ENCODE results near the gene NFIA. TPM values are rescaled to one million over a fixed set of nuclear protein-coding genes. Genes with fewer than 3 reads are reported as not detected.

NFIA gene
- total and polyA plus RNA-seq, 2 donors (not counting 1 experiment from before 2014, with no cell fraction given), result 5.4 to 11.0 TPM

- no peaks in the 10 kb centered on the region for H3K36me3 ChIP-seq (ENCODE audit: control insufficient read depth, insufficient read depth, low read length)
- no peak overlapping the region for H3K27ac ChIP-seq (ENCODE audit: insufficient read depth, low read length)
- no peaks in the 10 kb centered on the region for H4K20me1 ChIP-seq (ENCODE audit: control insufficient read depth, extremely low read depth, insufficient read depth, low read length)
- no peak overlapping the region for H3K4me3 ChIP-seq (replicated peaks in 1 of 4; ENCODE audit: control extremely low read depth in 1 of 4, insufficient read depth in 1 of 4, low read depth in 3 of 4, low read length in 4 of 4)
- no peak for TF ChIP-seq CTCF (conservative IDR thresholded peaks at IDR 0.05 in 1 of 2, IDR thresholded peaks at IDR 0.05 in 1 of 2; ENCODE audit: low read depth in 1 of 2, low read length in 2 of 2)
- no peak for TF ChIP-seq EZH2 (IDR thresholded peaks at IDR 0.05; ENCODE audit: low read length, missing control alignments)
- peaks cover under 1% of the 10 kb centered on the region for H3K27me3 ChIP-seq (ENCODE audit: control insufficient read depth, insufficient read depth, low read length)
- no peaks in the 10 kb centered on the region for H3K79me2 ChIP-seq (ENCODE audit: control insufficient read depth, insufficient read depth, low read length)
- no peak for DNase-seq (ENCODE audit: low read depth in 2 of 2)
- no peaks in the 10 kb centered on the region for H3K9me3 ChIP-seq (ENCODE audit: control insufficient read depth, insufficient read depth, low read depth, low read length)
- no peaks in the 10 kb centered on the region for H3K4me1 ChIP-seq (ENCODE audit: control insufficient read depth, extremely low read depth, insufficient read depth, low read length)
- H2AFZ ChIP-seq (ENCODE audit: low read length), result no peak overlapping the region
- H3K4me2 ChIP-seq (ENCODE audit: extremely low read depth, insufficient read depth, low read length), result no peak overlapping the region
- no peak overlapping the region for H3K9ac ChIP-seq (ENCODE audit: insufficient read depth, low read length)
Measured at GRCh38 chr1:61469365-61469764, 387.0 kb downstream of the NFIA start.

DNA sequence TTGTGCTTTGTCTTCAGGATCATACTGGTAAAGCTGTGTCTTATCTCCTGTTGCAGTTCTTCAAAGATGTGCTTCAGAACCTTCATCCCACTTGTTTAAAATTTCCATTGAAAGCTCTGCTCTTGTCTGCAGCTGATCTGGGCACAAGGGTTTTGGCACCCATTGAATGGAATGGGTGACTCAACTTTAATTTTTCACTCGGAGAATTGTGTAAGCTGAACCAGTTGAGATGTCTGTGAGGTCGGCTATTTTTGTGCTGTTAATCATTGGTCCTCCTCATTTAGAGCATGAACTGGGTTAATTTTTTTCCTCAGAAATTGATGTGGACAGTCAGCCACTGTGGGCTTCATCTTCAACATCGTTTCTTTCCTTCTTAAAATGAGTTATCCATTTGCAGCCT, 390.5 kb downstream of the NFIA start:
- Histone ChIP-seq H3K36me3 (ENCODE audit: control insufficient read depth, insufficient read depth, low read length) (no peaks in the 10 kb centered on the region), H3K27ac (ENCODE audit: insufficient read depth, low read length) (no peak overlapping the region), H3K79me2 (ENCODE audit: control insufficient read depth, insufficient read depth, low read length) (no peaks in the 10 kb centered on the region), H4K20me1 (ENCODE audit: control insufficient read depth, extremely low read depth, insufficient read depth, low read length) (no peaks in the 10 kb centered on the region), H3K9ac (ENCODE audit: insufficient read depth, low read length) (no peak overlapping the region), H3K9me3 (ENCODE audit: control insufficient read depth, insufficient read depth, low read depth, low read length) (no peaks in the 10 kb centered on the region), H2AFZ (ENCODE audit: low read length) (no peak overlapping the region), H3K4me2 (ENCODE audit: extremely low read depth, insufficient read depth, low read length) (no peak overlapping the region), H3K4me1 (ENCODE audit: control insufficient read depth, extremely low read depth, insufficient read depth, low read length) (no peaks in the 10 kb centered on the region), H3K4me3 (replicated peaks in 1 of 4; ENCODE audit: control extremely low read depth in 1 of 4, insufficient read depth in 1 of 4, low read depth in 3 of 4, low read length in 4 of 4) (no peak overlapping the region), H3K27me3 (ENCODE audit: control insufficient read depth, insufficient read depth, low read length) (peaks cover 3% of the 10 kb centered on the region)
- no peak for TF ChIP-seq CTCF (conservative IDR thresholded peaks at IDR 0.05 in 1 of 2, IDR thresholded peaks at IDR 0.05 in 1 of 2; ENCODE audit: low read depth in 1 of 2, low read length in 2 of 2)
- no peak for TF ChIP-seq EZH2 (IDR thresholded peaks at IDR 0.05; ENCODE audit: low read length, missing control alignments)
- DNase-seq (ENCODE audit: low read depth in 2 of 2), result peak; percentile 11 to 35

- Histone ChIP-seq H2AFZ (ENCODE audit: low read length) (no peak overlapping the region), H3K4me2 (ENCODE audit: extremely low read depth, insufficient read depth, low read length) (no peak overlapping the region), H3K4me1 (ENCODE audit: control insufficient read depth, extremely low read depth, insufficient read depth, low read length) (no peaks in the 10 kb centered on the region), H3K27ac (ENCODE audit: insufficient read depth, low read length) (no peak overlapping the region), H3K9me3 (ENCODE audit: control insufficient read depth, insufficient read depth, low read depth, low read length) (no peaks in the 10 kb centered on the region), H3K79me2 (ENCODE audit: control insufficient read depth, insufficient read depth, low read length) (no peaks in the 10 kb centered on the region), H3K4me3 (replicated peaks in 1 of 4; ENCODE audit: control extremely low read depth in 1 of 4, insufficient read depth in 1 of 4, low read depth in 3 of 4, low read length in 4 of 4) (no peak overlapping the region), H3K36me3 (ENCODE audit: control insufficient read depth, insufficient read depth, low read length) (no peaks in the 10 kb centered on the region), H3K27me3 (ENCODE audit: control insufficient read depth, insufficient read depth, low read length) (peaks cover 3% of the 10 kb centered on the region), H4K20me1 (ENCODE audit: control insufficient read depth, extremely low read depth, insufficient read depth, low read length) (no peaks in the 10 kb centered on the region), H3K9ac (ENCODE audit: insufficient read depth, low read length) (no peak overlapping the region)
- DNase-seq (ENCODE audit: low read depth in 2 of 2), result no peak
- TF ChIP-seq CTCF (conservative IDR thresholded peaks at IDR 0.05 in 1 of 2, IDR thresholded peaks at IDR 0.05 in 1 of 2; ENCODE audit: low read depth in 1 of 2, low read length in 2 of 2) (no peak), EZH2 (IDR thresholded peaks at IDR 0.05; ENCODE audit: low read length, missing control alignments) (no peak)
Measured at GRCh38 chr1:61474269-61474817, 392.0 kb downstream of the NFIA start.

All from fibroblast of lung (primary cell).